IPS DF 4.7 (cell line): ENCODE measurements around the gene SRI.

Experiments used
- DNase-seq: peaks from one replicate; pipeline ENCODE4 v3.0.0-alpha.2; 2013; ENCODE audit warnings: low spot score; ENCODE audit errors: extremely low read depth

The SRI gene

DNA sequence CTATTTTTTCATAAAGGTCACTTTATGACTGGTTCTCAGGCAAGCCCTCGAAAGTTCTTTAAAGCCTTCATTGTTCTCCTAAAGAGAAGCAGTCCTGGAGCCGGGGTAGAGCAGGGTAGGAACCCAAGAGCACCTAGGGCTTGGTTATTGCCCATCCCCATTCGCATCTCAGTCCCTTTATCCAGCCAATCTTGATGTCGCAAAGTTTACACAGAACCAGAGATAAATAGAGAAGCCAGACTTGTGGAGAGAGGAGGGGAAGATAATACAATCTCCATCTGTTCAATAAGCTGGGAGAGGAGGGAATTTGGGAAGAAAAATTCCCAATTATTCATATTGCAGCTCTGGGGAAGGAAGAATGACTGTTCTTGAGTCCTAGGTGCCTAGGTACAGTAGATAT lies 6.4 kb upstream of the SRI start:
- no peak for DNase-seq

GRCh38 chr7:88224601-88225275 lies 4.9 kb upstream of the SRI start:
- DNase-seq, result no peak

GRCh38 chr7:88223265-88223664 lies 3.4 kb upstream of the SRI start:
- DNase-seq, result no peak

DNA sequence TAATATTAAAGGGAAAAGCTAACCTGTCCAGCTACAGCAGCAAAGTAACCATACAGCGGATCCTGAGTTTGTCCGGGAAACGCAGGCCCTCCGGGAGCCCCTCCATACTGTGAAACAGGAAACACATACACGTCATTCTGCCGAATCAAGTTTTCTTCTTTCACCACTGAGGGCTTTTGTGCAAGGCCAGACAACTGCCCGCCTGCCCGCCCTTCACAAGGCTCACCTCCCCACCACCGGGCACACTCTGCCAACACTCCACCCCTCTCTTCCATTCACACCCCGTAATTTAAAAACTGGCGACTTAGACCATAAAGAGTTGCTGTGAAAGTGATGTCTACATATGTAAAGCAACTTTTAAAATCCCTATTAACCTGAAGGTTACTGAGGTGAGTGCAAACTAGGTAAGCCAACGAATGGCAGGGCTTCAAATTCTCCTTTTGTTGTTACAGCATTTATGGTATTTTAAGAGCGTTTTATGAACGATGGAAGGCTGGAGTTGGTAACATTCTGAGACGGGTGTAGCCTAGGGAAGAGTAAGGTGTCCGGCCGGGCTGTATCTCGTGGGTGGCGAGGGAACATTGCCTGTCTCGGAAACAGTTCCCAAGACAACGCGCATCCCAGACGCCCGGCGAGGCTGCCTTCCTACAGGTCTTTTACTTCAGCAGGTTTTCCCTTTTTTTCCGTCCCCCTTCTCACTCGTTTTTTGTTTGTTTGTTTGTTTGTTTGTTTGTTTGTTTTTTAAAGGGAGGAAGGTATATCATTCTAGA lies 817 bp downstream of the SRI start:
- DNase-seq, result no peak

- DNase-seq, result no peak
Observed at GRCh38 chr7:88218429-88218745, 1.5 kb downstream of the SRI start.

GRCh38 chr7:88217675-88218428 lies 2.0 kb downstream of the SRI start:
- DNase-seq, result no peak

GRCh38 chr7:88216276-88216675 lies 3.6 kb downstream of the SRI start:
- no peak for DNase-seq

GRCh38 chr7:88215295-88215694 lies 4.5 kb downstream of the SRI start:
- DNase-seq, result no peak

- DNase-seq, result no peak
Observed at GRCh38 chr7:88214456-88214855, 5.4 kb downstream of the SRI start.

DNA sequence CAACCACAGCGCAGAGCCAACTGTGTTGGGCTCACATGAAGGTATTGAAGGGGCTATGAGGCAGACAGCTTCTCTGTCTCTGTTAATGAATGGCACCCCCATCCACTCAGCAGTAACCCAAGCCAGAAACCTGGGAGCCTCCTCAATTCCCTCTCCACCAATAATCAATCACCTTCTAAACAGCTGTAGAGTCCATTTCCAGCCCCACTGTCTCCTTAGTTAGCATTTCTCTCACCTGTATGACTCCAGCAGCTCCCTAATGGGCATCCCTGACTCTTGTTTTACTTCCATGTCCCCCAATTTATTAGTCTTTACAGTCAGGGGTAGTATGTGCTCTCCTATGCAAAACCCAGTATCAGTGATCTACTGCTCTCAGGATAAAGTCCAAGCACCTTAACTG lies 6.9 kb downstream of the SRI start:
- DNase-seq, result no peak

DNA sequence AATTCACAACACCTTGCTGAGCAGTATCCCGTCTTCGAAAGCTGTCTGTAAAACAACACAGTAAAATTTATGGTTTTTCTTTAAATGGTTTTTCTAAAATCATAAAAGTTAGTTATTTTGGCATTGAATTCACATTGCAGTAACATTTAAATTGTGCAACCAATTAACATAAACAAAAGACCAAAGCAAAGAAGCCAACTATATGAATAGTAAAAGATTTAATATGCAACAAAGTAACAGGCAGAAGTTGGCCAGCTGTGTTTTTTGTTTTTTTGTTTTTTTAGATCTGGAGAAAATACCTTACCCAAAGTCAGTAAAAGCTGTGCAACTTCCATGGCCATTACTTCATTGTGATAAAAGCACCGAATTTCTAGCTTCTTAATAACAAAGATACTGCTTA lies 11.3 kb downstream of the SRI start:
- no peak for DNase-seq

DNA sequence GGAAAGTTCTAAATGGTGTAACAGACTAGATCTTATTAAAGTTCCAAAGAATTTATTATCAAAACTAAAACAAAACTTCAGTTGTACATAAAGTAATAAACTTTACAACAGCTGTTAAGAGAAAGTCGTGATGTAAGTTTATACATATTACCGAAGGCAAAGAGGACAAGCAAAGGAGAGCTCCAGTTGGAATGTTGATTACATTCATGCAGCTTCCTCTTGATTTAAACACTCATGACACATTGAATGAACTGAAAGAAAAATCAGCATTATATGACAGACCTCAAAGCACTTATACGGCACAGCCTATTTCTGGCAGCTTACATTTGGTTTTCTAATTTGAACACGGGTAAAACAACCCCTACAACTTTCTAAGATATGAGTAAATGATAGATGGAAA lies 13.6 kb downstream of the SRI start:
- DNase-seq, result no peak

- no peak for DNase-seq
Observed at GRCh38 chr7:88205179-88205578, 14.7 kb downstream of the SRI start.

GRCh38 chr7:88204525-88205110 lies 15.2 kb downstream of the SRI start:
- no peak for DNase-seq

DNA sequence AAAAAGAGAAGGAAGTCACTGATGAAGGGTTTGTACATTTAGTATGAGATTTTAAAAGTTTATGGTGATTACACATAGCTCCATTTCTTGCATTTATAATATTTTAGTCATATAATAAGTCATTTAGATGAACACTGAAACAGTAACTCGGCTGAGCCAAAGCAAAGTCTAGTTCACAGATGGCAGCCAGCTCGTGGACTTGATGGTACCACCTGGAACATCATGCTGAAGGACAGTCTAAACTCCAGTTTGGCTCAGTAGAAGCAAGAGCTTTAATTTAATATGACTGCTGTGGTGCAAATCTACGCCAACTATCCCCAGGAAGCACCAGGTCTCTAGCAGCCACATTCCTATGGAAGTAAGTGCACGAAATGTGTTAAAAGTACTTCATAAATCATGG lies 16.4 kb downstream of the SRI start:
- DNase-seq, result no peak

GRCh38 chr7:88202799-88203198 lies 17.0 kb downstream of the SRI start:
- DNase-seq, result no peak

DNA sequence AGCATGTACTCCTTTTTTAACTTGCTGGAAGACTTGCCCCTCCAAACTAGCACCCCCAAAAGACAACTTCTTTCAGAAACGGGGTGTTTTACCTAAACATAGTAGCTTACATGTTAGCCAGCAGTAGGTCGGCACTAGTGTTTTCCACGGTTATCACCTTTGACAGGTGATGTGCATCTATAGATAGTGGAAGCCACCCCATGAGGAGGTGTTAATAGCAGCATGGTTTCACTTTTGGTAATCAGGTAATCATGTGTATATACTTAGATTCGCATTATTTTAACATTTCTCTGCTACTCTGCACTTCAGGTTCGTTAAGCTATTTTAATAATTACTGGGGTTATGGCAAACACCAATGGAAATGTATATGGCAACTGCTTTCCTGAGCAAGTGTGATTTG lies 17.6 kb downstream of the SRI start:
- no peak for DNase-seq

- DNase-seq, result no peak
Observed at GRCh38 chr7:88201305-88201704, 18.5 kb downstream of the SRI start.

GRCh38 chr7:88200789-88201188 lies 19.0 kb downstream of the SRI start:
- DNase-seq, result no peak

GRCh38 chr7:88200261-88200660 lies 19.6 kb downstream of the SRI start:
- no peak for DNase-seq

DNA sequence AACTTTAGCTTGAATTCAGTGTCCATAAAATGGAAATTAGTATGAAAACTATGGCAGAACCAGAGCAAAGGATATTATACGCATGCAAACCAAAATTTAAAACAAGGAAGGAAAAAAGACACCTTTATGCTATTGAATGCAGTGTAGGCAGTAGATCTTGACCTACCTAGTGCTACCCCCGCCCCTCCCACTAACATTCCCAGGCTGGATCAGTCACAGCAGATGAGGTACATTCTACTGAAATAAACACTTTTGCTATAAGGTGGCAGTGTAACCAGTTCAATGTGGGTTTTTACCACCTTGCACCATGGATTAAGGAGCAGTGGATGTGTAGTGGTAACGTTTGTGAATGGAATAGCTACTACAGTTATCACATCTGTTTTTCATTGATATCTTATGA lies 27.9 kb downstream of the SRI start:
- no peak for DNase-seq

DNA sequence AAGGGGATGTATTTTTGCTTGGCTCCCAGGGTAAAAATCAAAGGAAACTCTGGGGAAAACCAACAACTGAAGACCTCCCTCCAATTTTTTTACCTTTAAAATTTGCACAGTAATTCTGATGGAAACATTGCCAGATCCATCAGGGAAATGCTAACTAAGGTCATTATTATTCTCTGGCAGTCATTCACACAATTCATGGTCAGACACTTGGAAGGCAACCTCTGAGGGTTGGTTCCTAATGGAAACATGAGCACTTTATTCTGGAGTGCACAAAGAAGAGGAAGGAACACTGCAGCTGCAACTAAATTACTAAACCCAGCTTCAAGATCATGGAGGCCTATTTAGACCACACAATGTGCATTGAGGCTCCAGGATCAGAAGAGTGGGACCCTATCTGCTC lies 34.2 kb downstream of the SRI start:
- DNase-seq, result no peak
